Measurements from ENCODE around the gene GNA14.
"Not testable (repeated sequence)": the region's sequence is repeated elsewhere in the genome, so short reads cannot be mapped to it uniquely, and the experiment has no call there.

The GNA14 gene

DNA sequence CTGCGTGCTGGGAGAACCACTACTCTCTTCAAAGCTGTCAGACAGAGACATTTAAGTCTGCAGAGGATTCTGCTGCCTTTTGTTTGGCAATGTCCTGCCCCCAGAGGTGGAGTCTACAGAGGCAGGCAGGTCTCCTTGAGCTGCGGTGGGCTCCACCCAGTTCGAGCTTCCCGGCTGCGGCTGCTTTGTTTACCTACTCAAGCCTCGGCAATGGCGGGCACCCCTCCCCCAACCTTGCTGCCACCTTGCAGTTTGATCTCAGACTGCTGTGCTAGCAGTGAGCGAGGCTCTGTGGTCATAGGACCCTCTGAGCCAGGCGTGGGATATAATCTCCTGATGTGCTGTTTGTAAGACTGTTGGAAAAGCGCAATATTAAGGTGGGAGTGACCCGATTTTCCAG is 39.6 kb upstream of the GNA14 start:
- H4K91ac ChIP-seq (ENCODE audit: low read depth, low read length); H3K9ac ChIP-seq (ENCODE audit: low read length); H3K4me2 ChIP-seq (ENCODE audit: low read length); H2BK12ac ChIP-seq (ENCODE audit: low read length); H2BK5ac ChIP-seq (ENCODE audit: low read depth, low read length, poor library complexity); H3K79me2 ChIP-seq (ENCODE audit: control insufficient read depth, insufficient read depth, low read length, poor library complexity); H2AFZ ChIP-seq (ENCODE audit: insufficient read depth, low read length, poor library complexity); H3K23ac ChIP-seq (ENCODE audit: low read length); H3K9me3 ChIP-seq (ENCODE audit: insufficient read depth, low read depth, low read length); H3K36me3 ChIP-seq (ENCODE audit: control insufficient read depth in 1 of 2, insufficient read depth in 2 of 2, low read length in 2 of 2); H3K27me3 ChIP-seq (ENCODE audit: insufficient read depth, low read length); H4K12ac ChIP-seq (ENCODE audit: low read depth, low read length); DNase-seq; H3K14ac ChIP-seq (ENCODE audit: low read length); H4K8ac ChIP-seq (ENCODE audit: low read depth, low read length); H3K4ac ChIP-seq (ENCODE audit: low read depth, low read length); H3K4me3 ChIP-seq (ENCODE audit: low read depth, low read length); H3K18ac ChIP-seq (ENCODE audit: low read length); H2BK120ac ChIP-seq (ENCODE audit: insufficient read depth, low read length, poor library complexity); H3K27ac ChIP-seq (ENCODE audit: low read depth, low read length); H3K4me1 ChIP-seq (ENCODE audit: control insufficient read depth in 1 of 2, insufficient read depth in 2 of 2, low read length in 2 of 2); H2AK5ac ChIP-seq (ENCODE audit: low read length); H3K79me1 ChIP-seq (ENCODE audit: low read length): not testable (repeated sequence)
- no CpG with 5 or more reads among the region's 11 CpGs for WGBS (ENCODE audit: extremely low coverage, insufficient coverage, insufficient read length)

DNA sequence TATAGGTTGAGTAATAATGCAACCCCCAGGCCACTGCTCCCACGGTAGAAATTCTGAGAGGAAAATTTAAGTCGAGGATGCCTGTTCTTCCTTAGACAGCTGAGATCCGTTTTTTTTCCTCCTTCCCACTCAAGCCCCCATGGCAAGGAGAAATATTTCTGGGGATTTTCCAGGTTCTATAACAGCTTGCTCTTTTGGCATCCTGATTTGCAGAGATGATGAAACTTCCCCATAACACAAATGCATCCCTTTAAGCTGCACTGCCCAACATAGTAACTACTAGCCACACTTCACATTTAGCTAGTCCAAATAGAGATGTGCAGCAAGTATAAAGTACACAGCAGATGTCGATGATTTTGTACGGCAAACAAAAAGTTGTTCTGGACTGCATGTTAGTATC is 32.5 kb upstream of the GNA14 start:
- H3K4me3 ChIP-seq (ENCODE audit: low read depth, low read length): no peak overlapping the region
- no peak overlapping the region for H4K8ac ChIP-seq (ENCODE audit: low read depth, low read length)
- no peaks in the 10 kb centered on the region for H3K79me1 ChIP-seq (ENCODE audit: low read length)
- no peak overlapping the region for H2BK120ac ChIP-seq (ENCODE audit: insufficient read depth, low read length, poor library complexity)
- DNase-seq: no peak
- H3K9me3 ChIP-seq (ENCODE audit: insufficient read depth, low read depth, low read length): no peaks in the 10 kb centered on the region
- no peak overlapping the region for H3K4ac ChIP-seq (ENCODE audit: low read depth, low read length)
- no peak overlapping the region for H2AFZ ChIP-seq (ENCODE audit: insufficient read depth, low read length, poor library complexity)
- no peaks in the 10 kb centered on the region for H3K27me3 ChIP-seq (ENCODE audit: insufficient read depth, low read length)
- no peak overlapping the region for H4K91ac ChIP-seq (ENCODE audit: low read depth, low read length)
- no peak overlapping the region for H2BK5ac ChIP-seq (ENCODE audit: low read depth, low read length, poor library complexity)
- H3K27ac ChIP-seq (ENCODE audit: low read depth, low read length): no peak overlapping the region
- H3K36me3 ChIP-seq (ENCODE audit: control insufficient read depth in 1 of 2, insufficient read depth in 2 of 2, low read length in 2 of 2): no peaks in the 10 kb centered on the region
- WGBS (ENCODE audit: extremely low coverage, insufficient coverage, insufficient read length): no CpG with 5 or more reads among the region's 5 CpGs
- no peak overlapping the region for H4K12ac ChIP-seq (ENCODE audit: low read depth, low read length)
- H3K9ac ChIP-seq (ENCODE audit: low read length): no peak overlapping the region
- no peak overlapping the region for H3K14ac ChIP-seq (ENCODE audit: low read length)
- no peaks in the 10 kb centered on the region for H3K79me2 ChIP-seq (ENCODE audit: control insufficient read depth, insufficient read depth, low read length, poor library complexity)
- no peak overlapping the region for H3K4me2 ChIP-seq (ENCODE audit: low read length)
- no peak overlapping the region for H3K23ac ChIP-seq (ENCODE audit: low read length)
- H3K4me1 ChIP-seq (ENCODE audit: control insufficient read depth in 1 of 2, insufficient read depth in 2 of 2, low read length in 2 of 2): no peaks in the 10 kb centered on the region
- H2AK5ac ChIP-seq (ENCODE audit: low read length): no peak overlapping the region
- no peak overlapping the region for H2BK12ac ChIP-seq (ENCODE audit: low read length)
- no peak overlapping the region for H3K18ac ChIP-seq (ENCODE audit: low read length)

DNA sequence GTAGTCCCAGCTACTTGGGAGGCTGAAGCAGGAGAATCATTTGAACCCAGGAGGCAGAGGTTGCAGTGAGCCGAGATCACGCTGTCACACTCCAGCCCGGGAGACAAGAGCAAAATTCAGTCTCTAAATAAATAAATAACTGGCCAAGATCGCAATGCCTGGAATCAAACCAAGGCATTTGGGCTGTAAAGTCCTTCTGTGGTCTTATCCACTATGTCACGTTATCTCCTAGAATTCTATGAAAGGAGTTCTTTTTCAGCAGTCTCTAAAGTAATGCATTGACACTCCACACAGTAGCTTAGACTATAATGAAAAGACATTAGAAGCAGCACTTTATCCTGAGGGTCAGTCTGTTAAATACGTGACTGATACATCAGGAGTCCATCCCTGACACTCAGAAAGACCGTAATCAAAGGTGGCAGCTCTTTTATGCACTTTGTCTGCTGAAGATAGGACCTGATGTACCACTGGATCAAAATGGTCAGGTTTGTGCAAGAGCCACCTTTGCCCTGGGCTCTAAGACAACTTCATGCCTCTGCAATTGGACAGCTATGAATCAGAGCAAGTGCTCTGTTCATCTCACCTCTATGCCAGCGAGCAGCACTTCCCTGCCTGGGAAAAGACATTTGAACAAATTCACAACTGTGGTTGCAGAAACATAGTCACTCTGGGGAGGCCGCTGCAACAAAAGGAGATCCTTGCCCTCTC is 31.7 kb upstream of the GNA14 start:
- no peak overlapping the region for H3K4me3 ChIP-seq (ENCODE audit: low read depth, low read length)
- no peak overlapping the region for H4K91ac ChIP-seq (ENCODE audit: low read depth, low read length)
- H3K4ac ChIP-seq (ENCODE audit: low read depth, low read length): no peak overlapping the region
- no peak overlapping the region for H2BK5ac ChIP-seq (ENCODE audit: low read depth, low read length, poor library complexity)
- no CpG with 5 or more reads among the region's 9 CpGs for WGBS (ENCODE audit: extremely low coverage, insufficient coverage, insufficient read length)
- no peaks in the 10 kb centered on the region for H3K79me1 ChIP-seq (ENCODE audit: low read length)
- no peak overlapping the region for H3K4me2 ChIP-seq (ENCODE audit: low read length)
- no peaks in the 10 kb centered on the region for H3K27me3 ChIP-seq (ENCODE audit: insufficient read depth, low read length)
- no peak overlapping the region for H4K12ac ChIP-seq (ENCODE audit: low read depth, low read length)
- no peak overlapping the region for H2BK120ac ChIP-seq (ENCODE audit: insufficient read depth, low read length, poor library complexity)
- DNase-seq: no peak
- H3K23ac ChIP-seq (ENCODE audit: low read length): no peak overlapping the region
- H3K79me2 ChIP-seq (ENCODE audit: control insufficient read depth, insufficient read depth, low read length, poor library complexity): no peaks in the 10 kb centered on the region
- no peak overlapping the region for H2BK12ac ChIP-seq (ENCODE audit: low read length)
- H2AFZ ChIP-seq (ENCODE audit: insufficient read depth, low read length, poor library complexity): no peak overlapping the region
- H3K27ac ChIP-seq (ENCODE audit: low read depth, low read length): no peak overlapping the region
- H3K9ac ChIP-seq (ENCODE audit: low read length): no peak overlapping the region
- H4K8ac ChIP-seq (ENCODE audit: low read depth, low read length): no peak overlapping the region
- H3K14ac ChIP-seq (ENCODE audit: low read length): no peak overlapping the region
- H2AK5ac ChIP-seq (ENCODE audit: low read length): no peak overlapping the region
- no peaks in the 10 kb centered on the region for H3K9me3 ChIP-seq (ENCODE audit: insufficient read depth, low read depth, low read length)
- H3K4me1 ChIP-seq (ENCODE audit: control insufficient read depth in 1 of 2, insufficient read depth in 2 of 2, low read length in 2 of 2): no peaks in the 10 kb centered on the region
- H3K18ac ChIP-seq (ENCODE audit: low read length): no peak overlapping the region
- H3K36me3 ChIP-seq (ENCODE audit: control insufficient read depth in 1 of 2, insufficient read depth in 2 of 2, low read length in 2 of 2): no peaks in the 10 kb centered on the region

DNA sequence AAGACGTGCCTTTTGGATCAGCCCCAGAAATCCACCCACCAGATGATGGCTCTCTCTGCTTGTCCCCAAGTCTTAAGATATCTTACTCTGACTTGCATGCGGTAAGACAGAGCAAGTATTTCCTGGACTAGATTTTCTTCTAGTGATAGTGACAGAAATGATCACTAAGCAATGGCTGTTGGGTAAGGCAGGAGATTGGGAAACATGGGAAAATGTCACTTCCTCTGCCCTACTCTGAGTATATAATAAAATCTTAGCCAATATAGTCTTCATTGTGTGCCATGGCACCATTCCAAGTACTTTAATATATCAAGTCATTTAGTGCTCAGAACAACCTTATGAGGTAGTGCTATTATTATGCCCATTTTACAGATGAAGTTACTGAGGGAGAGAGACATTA is 31.0 kb upstream of the GNA14 start:
- H3K4ac ChIP-seq (ENCODE audit: low read depth, low read length): no peak overlapping the region
- H2BK5ac ChIP-seq (ENCODE audit: low read depth, low read length, poor library complexity): no peak overlapping the region
- no peak overlapping the region for H2AK5ac ChIP-seq (ENCODE audit: low read length)
- H3K14ac ChIP-seq (ENCODE audit: low read length): no peak overlapping the region
- no peak overlapping the region for H3K4me3 ChIP-seq (ENCODE audit: low read depth, low read length)
- no peaks in the 10 kb centered on the region for H3K9me3 ChIP-seq (ENCODE audit: insufficient read depth, low read depth, low read length)
- no peak overlapping the region for H4K12ac ChIP-seq (ENCODE audit: low read depth, low read length)
- no peak overlapping the region for H3K27ac ChIP-seq (ENCODE audit: low read depth, low read length)
- H3K79me2 ChIP-seq (ENCODE audit: control insufficient read depth, insufficient read depth, low read length, poor library complexity): no peaks in the 10 kb centered on the region
- H4K8ac ChIP-seq (ENCODE audit: low read depth, low read length): no peak overlapping the region
- H3K36me3 ChIP-seq (ENCODE audit: control insufficient read depth in 1 of 2, insufficient read depth in 2 of 2, low read length in 2 of 2): no peaks in the 10 kb centered on the region
- H3K4me1 ChIP-seq (ENCODE audit: control insufficient read depth in 1 of 2, insufficient read depth in 2 of 2, low read length in 2 of 2): no peaks in the 10 kb centered on the region
- H3K9ac ChIP-seq (ENCODE audit: low read length): no peak overlapping the region
- peak in 1 of 2 donors; percentile 4 for DNase-seq
- H3K4me2 ChIP-seq (ENCODE audit: low read length): no peak overlapping the region
- H3K27me3 ChIP-seq (ENCODE audit: insufficient read depth, low read length): no peaks in the 10 kb centered on the region
- H3K18ac ChIP-seq (ENCODE audit: low read length): no peak overlapping the region
- H4K91ac ChIP-seq (ENCODE audit: low read depth, low read length): no peak overlapping the region
- H2BK120ac ChIP-seq (ENCODE audit: insufficient read depth, low read length, poor library complexity): no peak overlapping the region
- no CpG with 5 or more reads among the region's 2 CpGs for WGBS (ENCODE audit: extremely low coverage, insufficient coverage, insufficient read length)
- H2BK12ac ChIP-seq (ENCODE audit: low read length): no peak overlapping the region
- no peaks in the 10 kb centered on the region for H3K79me1 ChIP-seq (ENCODE audit: low read length)
- no peak overlapping the region for H3K23ac ChIP-seq (ENCODE audit: low read length)
- no peak overlapping the region for H2AFZ ChIP-seq (ENCODE audit: insufficient read depth, low read length, poor library complexity)

All from trophoblast cell (in vitro differentiated cells and primary cell).